GM12873 (cell line): ENCODE data around the gene ARL15.

ENCODE experiments used
- TF ChIP-seq, protein P1 (sequence below): IDR thresholded peaks from 2 replicates; pipeline ENCODE4 v1.5.1; 2012; ENCODE audit warnings: low read depth, mild to moderate bottlenecking, moderate library complexity, low read length, control low read depth; ENCODE audit not compliant: insufficient read depth; ENCODE audit errors: missing control alignments

Gene ARL15

DNA sequence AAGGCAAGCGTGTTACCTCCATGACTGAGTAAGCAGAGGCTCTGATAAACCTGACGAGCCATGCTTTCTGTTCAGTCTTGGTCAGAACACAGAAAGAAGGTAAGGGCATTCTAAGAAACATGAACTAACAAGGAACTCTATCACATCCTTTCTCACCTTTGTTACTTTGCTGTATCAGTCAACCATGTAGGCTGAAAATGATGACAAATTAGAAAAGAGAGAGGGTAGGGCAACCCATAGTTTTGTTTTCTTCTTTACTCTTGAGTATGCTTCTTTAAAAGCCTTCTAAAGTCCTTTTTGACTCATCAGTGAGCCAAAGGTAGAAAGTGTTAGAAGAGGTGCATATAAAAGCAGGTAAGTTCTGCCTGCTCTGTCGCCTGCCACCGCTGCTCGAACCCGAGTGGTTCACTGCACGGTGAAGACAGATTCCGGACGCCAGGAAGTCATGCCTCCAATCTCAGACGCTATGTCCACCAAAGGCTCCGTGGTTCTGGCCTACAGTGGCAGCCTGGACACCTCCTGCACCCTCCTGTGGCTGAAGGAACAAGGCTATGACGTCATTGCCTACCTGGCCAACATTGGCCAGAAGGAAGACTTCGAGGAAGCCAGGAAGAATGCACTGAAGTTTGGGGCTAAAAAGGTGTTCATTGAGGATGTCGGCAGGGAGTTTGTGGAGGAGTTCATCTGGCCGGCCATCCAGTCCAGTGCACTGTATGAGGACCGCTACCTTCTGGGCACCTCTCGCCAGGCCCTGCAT lies 451.5 kb downstream of the ARL15 start:
- TF ChIP-seq, protein P1, sequence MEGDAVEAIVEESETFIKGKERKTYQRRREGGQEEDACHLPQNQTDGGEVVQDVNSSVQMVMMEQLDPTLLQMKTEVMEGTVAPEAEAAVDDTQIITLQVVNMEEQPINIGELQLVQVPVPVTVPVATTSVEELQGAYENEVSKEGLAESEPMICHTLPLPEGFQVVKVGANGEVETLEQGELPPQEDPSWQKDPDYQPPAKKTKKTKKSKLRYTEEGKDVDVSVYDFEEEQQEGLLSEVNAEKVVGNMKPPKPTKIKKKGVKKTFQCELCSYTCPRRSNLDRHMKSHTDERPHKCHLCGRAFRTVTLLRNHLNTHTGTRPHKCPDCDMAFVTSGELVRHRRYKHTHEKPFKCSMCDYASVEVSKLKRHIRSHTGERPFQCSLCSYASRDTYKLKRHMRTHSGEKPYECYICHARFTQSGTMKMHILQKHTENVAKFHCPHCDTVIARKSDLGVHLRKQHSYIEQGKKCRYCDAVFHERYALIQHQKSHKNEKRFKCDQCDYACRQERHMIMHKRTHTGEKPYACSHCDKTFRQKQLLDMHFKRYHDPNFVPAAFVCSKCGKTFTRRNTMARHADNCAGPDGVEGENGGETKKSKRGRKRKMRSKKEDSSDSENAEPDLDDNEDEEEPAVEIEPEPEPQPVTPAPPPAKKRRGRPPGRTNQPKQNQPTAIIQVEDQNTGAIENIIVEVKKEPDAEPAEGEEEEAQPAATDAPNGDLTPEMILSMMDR, result no peak

GRCh38 chr5:53856506-53856905 lies 453.9 kb downstream of the ARL15 start:
- TF ChIP-seq, protein P1, result no peak

DNA sequence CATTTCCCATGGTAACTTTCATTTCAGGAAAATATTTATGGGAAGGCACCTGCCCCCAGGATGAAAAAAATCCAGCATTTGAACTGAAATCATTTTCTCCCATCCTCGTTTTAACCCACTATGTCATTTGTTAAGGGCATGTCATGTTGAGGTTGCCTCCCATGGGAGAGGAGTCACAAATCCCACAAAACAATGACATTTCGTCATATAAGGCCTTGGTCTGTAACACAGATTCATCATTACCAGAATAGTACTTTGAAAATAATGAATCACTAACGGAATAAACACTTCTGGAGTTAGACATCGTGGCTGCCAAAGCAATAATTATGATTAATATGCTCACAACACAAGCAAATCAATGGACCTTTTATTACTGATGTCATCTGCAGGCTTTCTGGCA lies 475.9 kb downstream of the ARL15 start:
- TF ChIP-seq, protein P1, result no peak
